Measurements from ENCODE around the gene DNAJB1.
"Not testable (repeated sequence)": the region's sequence is repeated elsewhere in the genome, so short reads cannot be mapped to it uniquely, and the experiment has no call there.

DNA sequence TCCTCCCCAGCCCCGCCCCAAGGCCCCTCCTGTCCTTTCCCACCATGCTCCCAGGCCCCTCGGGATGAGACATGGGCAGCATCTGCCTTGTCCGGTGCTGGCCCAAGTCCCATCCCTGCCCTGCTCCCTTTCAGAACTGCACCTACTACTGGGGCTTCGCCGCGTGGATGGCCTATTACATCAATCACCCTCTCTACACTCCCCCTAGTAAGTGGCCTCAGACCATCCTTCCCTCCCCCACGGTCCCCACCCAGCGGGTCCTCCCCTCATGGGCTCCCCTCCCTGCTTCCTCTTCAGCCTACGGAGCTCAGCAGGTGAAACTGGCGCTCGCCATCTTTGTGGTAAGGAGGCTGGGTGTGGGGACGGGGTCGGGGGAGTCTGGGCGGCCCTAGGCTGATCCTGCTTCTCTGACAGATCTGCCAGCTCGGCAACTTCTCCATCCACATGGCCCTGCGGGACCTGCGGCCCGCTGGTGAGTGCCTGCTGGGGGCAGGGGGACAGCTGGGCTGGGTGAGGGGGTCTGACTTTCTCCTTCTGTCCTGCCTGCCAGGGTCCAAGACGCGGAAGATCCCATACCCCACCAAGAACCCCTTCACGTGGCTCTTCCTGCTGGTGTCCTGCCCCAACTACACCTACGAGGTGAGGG, 46.6 kb upstream of the DNAJB1 start:
- TF ChIP-seq EZH2 (IDR thresholded peaks at IDR 0.05; ENCODE audit: insufficient read depth, poor library complexity, severe bottlenecking); EZH2phosphoT487 (IDR thresholded peaks at IDR 0.05; ENCODE audit: insufficient read depth, low read depth): not testable (repeated sequence)

Measured in GM23248 (cell line).